ENCODE data around the gene TSPAN16. TPM values are rescaled to one million over a fixed set of nuclear protein-coding genes. Genes with fewer than 3 reads are reported as not detected.
"Not testable (repeated sequence)": the region's sequence is repeated elsewhere in the genome, so short reads cannot be mapped to it uniquely, and the experiment has no call there.

Gene TSPAN16
- total RNA-seq, 1 donor from 2014 or later = not detected

GRCh38 chr19:11337080-11337479 lies 41.1 kb downstream of the TSPAN16 start:
- H3K36me3 ChIP-seq = peaks cover 0 to 51% of the 10 kb centered on the region in 2 donors
- intact Hi-C loops (cut with DNase I) = no loop called here

GRCh38 chr19:11338121-11338520 lies 42.2 kb downstream of the TSPAN16 start:
- Histone ChIP-seq H3K9me3 (no peaks in the 10 kb centered on the region), H3K36me3 (peaks cover 0 to 41% of the 10 kb centered on the region in 2 donors)
- intact Hi-C loops (cut with DNase I) = no loop called here

More at GRCh38 chr19:11337080-11337479, 41.1 kb downstream of the TSPAN16 start:
- H3K27ac ChIP-seq = no peak overlapping the region
- no peak overlapping the region for H3K4me3 ChIP-seq
- H3K27me3 ChIP-seq = no peaks in the 10 kb centered on the region
- DNase-seq (ENCODE audit: extremely low spot score in 2 of 2) = no peak
- TF ChIP-seq POLR2A (IDR thresholded peaks at IDR 0.05) = no peak
- peaks cover 23% of the 10 kb centered on the region for H3K4me1 ChIP-seq
- no peaks in the 10 kb centered on the region for H3K9me3 ChIP-seq

GRCh38 chr19:11338569-11339253 lies 42.8 kb downstream of the TSPAN16 start:
- Histone ChIP-seq H3K4me3 (peak overlapping the region; percentile 73 to 95), H3K9me3 (no peaks in the 10 kb centered on the region), H3K27me3 (no peaks in the 10 kb centered on the region), H3K36me3 (peaks cover 0 to 35% of the 10 kb centered on the region in 2 donors), H3K4me1 (peaks cover 33% of the 10 kb centered on the region), H3K27ac (peak overlapping the region; percentile 95)
- no peak for DNase-seq (ENCODE audit: extremely low spot score in 2 of 2)
- intact Hi-C loops (cut with DNase I) = no loop called here
- TF ChIP-seq POLR2AphosphoS5 (IDR thresholded peaks at IDR 0.05; ENCODE audit: insufficient read depth in 1 of 2, low read depth in 1 of 2) (peak in 1 of 2 donors; percentile 47), CTCF (IDR thresholded peaks at IDR 0.05) (no peak)

More at GRCh38 chr19:11338121-11338520, 42.2 kb downstream of the TSPAN16 start:
- Histone ChIP-seq H3K4me1 (peaks cover 27% of the 10 kb centered on the region), H3K4me3 (peak overlapping the region; percentile 73 to 95), H3K27ac (peak overlapping the region; percentile 95), H3K27me3 (no peaks in the 10 kb centered on the region)
- DNase-seq (ENCODE audit: extremely low spot score in 2 of 2) = no peak
- TF ChIP-seq POLR2A (IDR thresholded peaks at IDR 0.05) (no peak), POLR2AphosphoS5 (IDR thresholded peaks at IDR 0.05; ENCODE audit: insufficient read depth in 1 of 2, low read depth in 1 of 2) (no peak), CTCF (IDR thresholded peaks at IDR 0.05) (no peak)

- H3K4me3 ChIP-seq = peak within 1 kb of the TSS; percentile 73 to 95
- H3K27ac ChIP-seq = peak within 1 kb of the TSS; percentile 95
- TF ChIP-seq POLR2A (IDR thresholded peaks at IDR 0.05) (peak in 1 of 2 donors; percentile 60), CTCF (IDR thresholded peaks at IDR 0.05) (no peak), POLR2AphosphoS5 (IDR thresholded peaks at IDR 0.05; ENCODE audit: insufficient read depth in 1 of 2, low read depth in 1 of 2) (peak; percentile 29 to 95)
- peaks cover 40% of the 10 kb centered on the region for H3K4me1 ChIP-seq
- H3K27me3 ChIP-seq = no peaks in the 10 kb centered on the region
- no peaks in the 10 kb centered on the region for H3K9me3 ChIP-seq
- no peak for DNase-seq (ENCODE audit: extremely low spot score in 2 of 2)
- intact Hi-C loops (cut with DNase I) = loop anchor here (10.0 kb wide), 1 partner anchor 1555 kb away; the partner anchor contains the start of gene GCDH
- peaks cover 0 to 27% of the 10 kb centered on the region in 2 donors for H3K36me3 ChIP-seq
These were observed 43.5 kb downstream of the TSPAN16 start, which contains the start of gene RAB3D for GRCh38 chr19:11339254-11340098. RAB3D (minus strand) TSS chr19:11339657; CDS start chr19:11337399, 2,258 bp downstream.

- intact Hi-C loops (cut with DNase I) = loop anchor here (10.0 kb wide), 1 partner anchor 1555 kb away; the partner anchor contains the start of gene GCDH
- Histone ChIP-seq H3K4me1 (peaks cover 46% of the 10 kb centered on the region), H3K4me3 (peak overlapping the region in 1 of 2 donors; percentile 73), H3K36me3 (peaks cover 0 to 21% of the 10 kb centered on the region in 2 donors), H3K27ac (peak overlapping the region; percentile 95)
- not testable (repeated sequence) for H3K9me3 ChIP-seq; DNase-seq (ENCODE audit: extremely low spot score in 2 of 2); H3K27me3 ChIP-seq
These were observed 44.1 kb downstream of the TSPAN16 start for GRCh38 chr19:11340099-11340467.

Measured in vagina (tissue), 2 donors.